Measurements from ENCODE around the gene NTM.

Gene NTM

GRCh38 chr11:131404010-131404409, 33.6 kb downstream of the NTM start:
- H3K36me3 ChIP-seq (ENCODE audit: insufficient read depth, low read length) = no peaks in the 10 kb centered on the region
- TF ChIP-seq EZH2 (IDR thresholded peaks at IDR 0.05) (no peak), FOXP2 (optimal IDR thresholded peaks at IDR 0.05; ENCODE audit: control extremely low read depth, extremely low read length, insufficient read depth) (no peak), POLR2AphosphoS5 (IDR thresholded peaks at IDR 0.05; ENCODE audit: borderline replicate concordance, low read depth, low read length) (no peak)
- no peak for DNase-seq (ENCODE audit: low read depth, low spot score)
- H3K9ac ChIP-seq (ENCODE audit: insufficient read length) = no peak overlapping the region
- no peaks in the 10 kb centered on the region for H3K9me3 ChIP-seq (ENCODE audit: low read depth, low read length)
- H3K27ac ChIP-seq = no peak overlapping the region
- no peak overlapping the region for H3K4me3 ChIP-seq

GRCh38 chr11:131408025-131408640, 37.7 kb downstream of the NTM start:
- Histone ChIP-seq H3K27ac (no peak overlapping the region), H3K36me3 (ENCODE audit: insufficient read depth, low read length) (no peaks in the 10 kb centered on the region), H3K9me3 (ENCODE audit: low read depth, low read length) (no peaks in the 10 kb centered on the region), H3K9ac (ENCODE audit: insufficient read length) (no peak overlapping the region), H3K4me3 (no peak overlapping the region)
- TF ChIP-seq EZH2 (IDR thresholded peaks at IDR 0.05) (no peak), FOXP2 (optimal IDR thresholded peaks at IDR 0.05; ENCODE audit: control extremely low read depth, extremely low read length, insufficient read depth) (no peak), POLR2AphosphoS5 (IDR thresholded peaks at IDR 0.05; ENCODE audit: borderline replicate concordance, low read depth, low read length) (no peak)
- DNase-seq (ENCODE audit: low read depth, low spot score) = no peak

- TF ChIP-seq FOXP2 (optimal IDR thresholded peaks at IDR 0.05; ENCODE audit: control extremely low read depth, extremely low read length, insufficient read depth) (no peak), POLR2AphosphoS5 (IDR thresholded peaks at IDR 0.05; ENCODE audit: borderline replicate concordance, low read depth, low read length) (no peak), EZH2 (IDR thresholded peaks at IDR 0.05) (no peak)
- no peak for DNase-seq (ENCODE audit: low read depth, low spot score)
- Histone ChIP-seq H3K9ac (ENCODE audit: insufficient read length) (no peak overlapping the region), H3K4me3 (no peak overlapping the region), H3K9me3 (ENCODE audit: low read depth, low read length) (no peaks in the 10 kb centered on the region), H3K27ac (no peak overlapping the region), H3K36me3 (ENCODE audit: insufficient read depth, low read length) (no peaks in the 10 kb centered on the region)
Measured at GRCh38 chr11:131409345-131409744, 38.9 kb downstream of the NTM start.

GRCh38 chr11:131411636-131412035, 41.2 kb downstream of the NTM start:
- TF ChIP-seq FOXP2 (optimal IDR thresholded peaks at IDR 0.05; ENCODE audit: control extremely low read depth, extremely low read length, insufficient read depth) (no peak), EZH2 (IDR thresholded peaks at IDR 0.05) (no peak)
- H3K9ac ChIP-seq (ENCODE audit: insufficient read length) = no peak overlapping the region

GRCh38 chr11:131412061-131412460, 41.6 kb downstream of the NTM start:
- Histone ChIP-seq H3K9ac (ENCODE audit: insufficient read length) (no peak overlapping the region), H3K36me3 (ENCODE audit: insufficient read depth, low read length) (no peaks in the 10 kb centered on the region), H3K27ac (no peak overlapping the region), H3K9me3 (ENCODE audit: low read depth, low read length) (no peaks in the 10 kb centered on the region), H3K4me3 (no peak overlapping the region)
- TF ChIP-seq POLR2AphosphoS5 (IDR thresholded peaks at IDR 0.05; ENCODE audit: borderline replicate concordance, low read depth, low read length) (no peak), FOXP2 (optimal IDR thresholded peaks at IDR 0.05; ENCODE audit: control extremely low read depth, extremely low read length, insufficient read depth) (no peak), EZH2 (IDR thresholded peaks at IDR 0.05) (no peak)
- no peak for DNase-seq (ENCODE audit: low read depth, low spot score)

More at GRCh38 chr11:131411636-131412035, 41.2 kb downstream of the NTM start:
- Histone ChIP-seq H3K4me3 (no peak overlapping the region), H3K9me3 (ENCODE audit: low read depth, low read length) (no peaks in the 10 kb centered on the region), H3K36me3 (ENCODE audit: insufficient read depth, low read length) (no peaks in the 10 kb centered on the region), H3K27ac (no peak overlapping the region)
- no peak for DNase-seq (ENCODE audit: low read depth, low spot score)

GRCh38 chr11:131413217-131413616, 42.8 kb downstream of the NTM start:
- Histone ChIP-seq H3K4me3 (no peak overlapping the region), H3K27ac (no peak overlapping the region), H3K9me3 (ENCODE audit: low read depth, low read length) (no peaks in the 10 kb centered on the region), H3K9ac (ENCODE audit: insufficient read length) (no peak overlapping the region), H3K36me3 (ENCODE audit: insufficient read depth, low read length) (no peaks in the 10 kb centered on the region)
- no peak for TF ChIP-seq POLR2AphosphoS5 (IDR thresholded peaks at IDR 0.05; ENCODE audit: borderline replicate concordance, low read depth, low read length)
- no peak for TF ChIP-seq EZH2 (IDR thresholded peaks at IDR 0.05)
- TF ChIP-seq FOXP2 (optimal IDR thresholded peaks at IDR 0.05; ENCODE audit: control extremely low read depth, extremely low read length, insufficient read depth) = no peak
- no peak for DNase-seq (ENCODE audit: low read depth, low spot score)

- Histone ChIP-seq H3K9me3 (ENCODE audit: low read depth, low read length) (no peaks in the 10 kb centered on the region), H3K4me3 (no peak overlapping the region), H3K9ac (ENCODE audit: insufficient read length) (no peak overlapping the region), H3K27ac (no peak overlapping the region), H3K36me3 (ENCODE audit: insufficient read depth, low read length) (no peaks in the 10 kb centered on the region)
- no peak for DNase-seq (ENCODE audit: low read depth, low spot score)
- TF ChIP-seq FOXP2 (optimal IDR thresholded peaks at IDR 0.05; ENCODE audit: control extremely low read depth, extremely low read length, insufficient read depth) (no peak), EZH2 (IDR thresholded peaks at IDR 0.05) (no peak), POLR2AphosphoS5 (IDR thresholded peaks at IDR 0.05; ENCODE audit: borderline replicate concordance, low read depth, low read length) (no peak)
Measured at GRCh38 chr11:131418189-131418588, 47.8 kb downstream of the NTM start.

GRCh38 chr11:131421066-131421855, 50.8 kb downstream of the NTM start:
- no peak for DNase-seq (ENCODE audit: low read depth, low spot score)
- TF ChIP-seq EZH2 (IDR thresholded peaks at IDR 0.05) = no peak
- no peak for TF ChIP-seq POLR2AphosphoS5 (IDR thresholded peaks at IDR 0.05; ENCODE audit: borderline replicate concordance, low read depth, low read length)
- TF ChIP-seq FOXP2 (optimal IDR thresholded peaks at IDR 0.05; ENCODE audit: control extremely low read depth, extremely low read length, insufficient read depth) = no peak
- Histone ChIP-seq H3K36me3 (ENCODE audit: insufficient read depth, low read length) (no peaks in the 10 kb centered on the region), H3K9ac (ENCODE audit: insufficient read length) (no peak overlapping the region), H3K4me3 (no peak overlapping the region), H3K27ac (no peak overlapping the region), H3K9me3 (ENCODE audit: low read depth, low read length) (no peaks in the 10 kb centered on the region)
